ENCODE measurements around the gene AGBL3.
A peak's percentile ranks its signal among the peaks of the same experiment; 100 is the strongest.
"Not testable (repeated sequence)": the region's sequence is repeated elsewhere in the genome, so short reads cannot be mapped to it uniquely, and the experiment has no call there.

Gene AGBL3

DNA sequence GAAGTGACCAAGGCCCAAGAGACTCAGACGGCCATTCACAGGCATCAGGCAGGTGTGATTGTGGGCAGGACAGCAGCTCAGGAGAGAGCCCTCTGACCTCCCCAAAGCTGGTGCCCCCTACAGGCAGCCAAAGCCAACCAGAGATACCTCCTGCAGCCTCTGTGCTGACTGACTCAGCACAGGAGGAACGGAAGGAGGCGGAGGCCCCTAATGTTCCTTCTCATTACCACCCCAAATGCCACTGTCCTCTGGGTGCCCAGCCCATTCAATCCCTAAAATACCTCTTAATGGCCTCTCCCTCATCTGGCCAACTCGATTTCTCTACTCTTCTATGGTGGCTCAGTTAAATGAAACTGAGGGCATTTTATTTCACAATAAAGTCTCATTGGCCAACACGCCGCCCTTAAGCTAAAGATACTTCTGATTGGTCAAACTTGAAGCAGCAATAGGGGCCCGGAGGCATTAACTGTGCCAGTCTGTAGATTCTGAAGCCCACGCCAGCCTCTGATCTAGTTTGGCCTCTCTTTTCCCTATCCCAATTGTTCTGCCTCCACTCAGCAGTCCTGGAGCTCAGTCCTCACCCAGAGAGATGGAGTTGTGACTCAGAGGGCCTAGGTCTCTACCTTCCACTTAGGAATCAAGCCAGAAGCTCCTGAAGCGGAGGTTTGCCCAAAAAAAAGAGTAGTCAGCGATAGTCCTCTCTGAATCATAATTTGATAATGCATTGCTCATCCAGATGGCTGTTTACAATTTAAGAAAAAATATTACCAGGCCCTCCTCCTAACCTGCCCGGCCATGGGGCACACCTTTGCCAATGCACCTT lies 183.0 kb downstream of the AGBL3 start:
- peak in 1 of 2 experiments; percentile 7 for DNase-seq

- no peak for DNase-seq
Observed at GRCh38 chr7:135169964-135170273, 183.6 kb downstream of the AGBL3 start.

DNA sequence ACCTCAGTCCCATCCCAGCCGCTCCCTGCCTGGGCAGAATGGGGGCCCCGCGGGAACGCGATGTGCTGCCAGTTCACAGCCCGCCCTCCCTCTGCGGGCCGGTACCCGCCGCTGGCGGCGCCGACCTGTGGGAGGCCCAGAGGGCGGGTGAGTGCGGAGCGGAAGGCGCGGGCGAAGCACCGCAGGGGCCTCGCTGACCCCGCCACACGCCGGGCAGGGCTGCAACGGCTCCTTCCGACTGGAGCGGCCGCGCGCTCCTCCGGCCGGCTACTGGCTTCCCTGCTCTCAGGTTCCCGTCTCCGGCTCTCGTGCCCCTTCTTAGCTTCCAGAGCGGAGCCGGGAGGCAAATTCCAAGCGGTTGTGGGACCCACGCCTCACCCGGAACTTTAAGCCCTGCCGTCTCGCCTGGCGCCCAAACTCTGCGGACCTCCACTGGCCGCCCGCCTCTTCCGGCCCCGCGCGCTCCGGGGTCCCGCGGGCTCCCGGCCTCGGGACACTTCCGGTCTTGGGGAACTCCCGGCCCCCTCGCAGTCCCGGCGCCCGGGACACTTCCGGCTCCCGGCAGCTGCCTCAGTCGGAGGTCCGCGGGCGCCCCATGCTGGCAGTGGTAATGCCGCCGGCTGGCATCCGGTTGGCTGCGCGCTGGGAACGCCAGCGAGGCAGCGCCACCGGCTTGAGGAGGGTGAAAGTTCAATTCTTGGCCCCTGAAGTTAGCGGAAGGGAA lies 184.1 kb downstream of the AGBL3 start, which contains the start of gene CYREN:
Gene CYREN, minus strand, starts transcription at position 434 of the 724 bp plus-strand sequence. CDS start 1,785 bp downstream, outside the sequence.
- peak; percentile 89 to 96 for DNase-seq

DNA sequence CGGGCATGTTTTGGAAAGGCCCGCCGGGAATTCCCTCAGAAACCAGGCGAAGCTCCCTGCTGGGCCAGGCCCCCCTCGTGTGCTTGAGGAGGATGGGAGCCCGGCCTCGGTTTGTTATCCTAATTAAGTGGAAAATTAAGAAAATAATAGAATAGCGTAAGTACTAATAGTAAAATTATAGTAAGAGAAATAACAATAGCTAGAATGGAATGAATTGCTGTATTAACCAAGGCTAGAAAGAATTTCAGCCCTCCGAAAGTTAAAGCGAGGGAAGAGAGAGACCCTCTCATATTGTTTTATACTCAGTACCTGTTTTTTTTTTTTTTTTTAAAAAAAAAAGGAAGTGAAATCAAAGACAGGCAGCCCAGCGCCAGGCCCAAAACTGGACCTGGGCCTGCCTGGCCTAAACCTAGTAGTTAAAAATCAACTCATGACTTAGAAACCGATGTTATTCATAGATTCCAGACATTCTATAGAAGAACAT lies 184.7 kb downstream of the AGBL3 start:
- not testable (repeated sequence) for DNase-seq

GRCh38 chr7:135171581-135172291 lies 185.4 kb downstream of the AGBL3 start:
- DNase-seq: not testable (repeated sequence)

- not testable (repeated sequence) for DNase-seq
Observed at GRCh38 chr7:135173916-135174315, 187.6 kb downstream of the AGBL3 start.

- no peak for DNase-seq
Observed at GRCh38 chr7:135174941-135175340, 188.6 kb downstream of the AGBL3 start.

GRCh38 chr7:135175931-135176330 lies 189.6 kb downstream of the AGBL3 start:
- DNase-seq: no peak

- DNase-seq: no peak
Observed at GRCh38 chr7:135177028-135177696, 190.9 kb downstream of the AGBL3 start.

DNA sequence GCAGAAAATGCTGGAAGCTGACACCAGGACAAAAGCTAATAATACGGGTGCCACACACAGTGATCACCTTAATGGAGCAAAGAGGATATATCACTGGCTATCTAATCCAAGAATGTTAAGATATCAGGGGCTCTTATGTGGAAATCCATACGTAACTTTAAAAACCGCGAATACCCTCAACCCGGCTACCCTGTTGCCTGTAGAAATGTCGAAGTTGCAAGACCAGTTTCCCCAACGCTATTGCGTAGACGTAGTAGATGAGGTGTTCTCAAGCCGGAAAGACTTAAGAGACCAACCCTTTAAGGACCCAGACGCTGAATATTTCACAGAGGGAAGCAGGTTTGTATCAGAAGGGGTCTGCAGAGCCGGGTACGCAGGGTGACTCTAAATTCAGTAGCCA lies 192.1 kb downstream of the AGBL3 start:
- DNase-seq: no peak

DNA sequence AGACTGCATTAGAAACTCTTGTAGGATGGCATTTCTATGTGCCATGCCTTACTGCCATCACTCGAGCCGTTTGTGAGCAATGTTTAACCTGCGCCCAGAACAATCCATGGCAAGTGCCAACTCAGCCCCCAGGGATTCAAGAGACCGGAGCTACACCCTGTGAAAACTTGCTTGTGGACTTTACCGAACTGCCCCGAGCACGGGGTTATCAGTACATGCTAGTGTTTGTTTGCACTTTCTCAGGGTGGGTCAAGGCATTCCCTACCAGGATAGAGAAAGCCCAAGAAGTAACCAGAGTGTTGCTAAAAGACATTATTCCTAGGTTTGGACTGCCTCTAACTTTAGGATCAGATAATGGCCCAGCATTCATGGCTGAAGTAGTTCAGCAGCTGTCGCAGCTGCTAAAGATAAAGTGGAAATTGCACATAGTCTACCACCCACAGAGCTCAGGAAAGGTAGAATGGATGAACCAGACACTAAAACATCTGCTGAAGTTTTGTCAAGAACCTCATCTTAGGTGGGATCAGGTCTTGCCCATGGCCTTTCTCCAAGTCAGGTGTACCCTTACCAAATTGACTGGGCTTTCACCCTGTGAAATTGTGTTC lies 193.1 kb downstream of the AGBL3 start:
- no peak for DNase-seq

GRCh38 chr7:135180122-135180521 lies 193.8 kb downstream of the AGBL3 start:
- DNase-seq: no peak

- DNase-seq: no peak
Observed at GRCh38 chr7:135181261-135181928, 195.1 kb downstream of the AGBL3 start.

GRCh38 chr7:135181929-135182678 lies 195.8 kb downstream of the AGBL3 start:
- no peak for DNase-seq

DNA sequence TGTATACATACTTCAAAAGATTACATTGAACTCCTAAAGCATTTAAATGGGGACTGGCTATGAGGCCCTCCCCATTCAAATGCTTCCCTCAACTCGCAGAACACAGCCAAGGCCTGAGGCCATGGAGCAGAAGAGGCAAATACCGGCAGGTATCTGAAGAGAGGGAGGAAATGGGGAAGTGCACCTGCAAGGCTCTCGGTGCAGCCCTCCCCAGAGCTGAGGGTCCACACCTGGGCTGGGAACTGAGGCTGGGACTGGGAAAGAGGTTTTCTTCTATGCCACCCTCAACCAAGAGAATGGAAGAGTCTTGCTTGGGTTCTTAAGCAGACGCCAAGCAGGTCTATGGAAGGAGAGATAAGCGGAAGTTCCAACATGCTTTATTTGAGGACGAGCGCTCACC lies 197.2 kb downstream of the AGBL3 start:
- no peak for DNase-seq

DNA sequence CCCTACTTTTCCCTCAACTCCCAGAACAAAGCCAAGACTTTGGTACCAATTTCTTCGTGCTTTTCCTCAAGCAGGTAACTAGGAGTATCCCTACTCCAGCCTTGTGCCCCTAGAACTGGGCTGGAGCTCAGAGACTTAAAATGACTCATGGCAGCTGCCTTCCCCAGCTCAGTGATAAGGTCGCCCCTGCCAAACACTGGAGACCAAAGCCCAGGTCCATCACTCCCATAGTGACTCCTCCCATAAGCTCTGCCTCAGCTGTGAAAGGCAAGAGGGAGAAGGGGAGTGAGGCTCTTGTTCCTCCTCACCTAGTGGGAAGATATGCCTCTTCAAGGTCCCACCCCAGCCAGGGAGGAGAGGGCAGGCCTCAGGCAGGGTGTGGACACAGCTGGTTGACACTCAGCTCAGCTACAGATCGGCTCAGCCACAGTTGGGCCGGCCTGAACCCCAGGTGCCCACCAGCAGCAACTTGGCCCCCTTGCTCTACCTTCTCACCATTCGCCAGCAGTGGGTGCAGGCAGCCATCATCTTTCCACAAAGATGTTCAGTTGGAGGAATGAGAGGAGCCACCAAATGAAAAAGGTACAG lies 198.0 kb downstream of the AGBL3 start:
- no peak for DNase-seq
